ENCODE data around the gene DHX8. TPM values are rescaled to one million over a fixed set of nuclear protein-coding genes. Genes with fewer than 3 reads are reported as not detected.

Gene DHX8
- total and polyA plus RNA-seq, 2 of the 8 experiments (the other 6 are each of a cell fraction or from before 2014, with no cell fraction given), result 30.5 to 59.4 TPM

GRCh38 chr17:43536236-43536992 lies 52.6 kb downstream of the DHX8 start:
- CTCF ChIA-PET (ENCODE audit: partially characterized antibody), result interaction anchor here (0.6 to 2.0 kb wide), 6 partner anchors 16 to 137 kb away, joined by 3 to 9 read pairs (median 4); no protein-coding TSS in a partner anchor
- no peak overlapping the region for H3K56ac ChIP-seq (replicated peaks; ENCODE audit: insufficient read length, low read depth, low read length)
- peak overlapping the region; percentile 29; the same call in 1 of the 2 replicates for H2BK15ac ChIP-seq (ENCODE audit: low read length)
- H3K79me2 ChIP-seq (ENCODE audit: control insufficient read depth in 1 of 2, insufficient read depth in 2 of 2, low read length in 2 of 2), result peaks cover 3 to 32% of the 10 kb centered on the region in 2 experiments; a peak in 3 of 4 replicates
- no peak overlapping the region for H3K23ac ChIP-seq (ENCODE audit: insufficient read length)
- no peak overlapping the region for H3K9ac ChIP-seq (replicated peaks in 1 of 4; ENCODE audit: extremely low read depth in 1 of 4, low read depth in 3 of 4, low read length in 3 of 4)
- no peak overlapping the region for H3K4ac ChIP-seq (replicated peaks; ENCODE audit: insufficient read length, low read depth, low read length)
- no peak overlapping the region for H4K91ac ChIP-seq (replicated peaks; ENCODE audit: insufficient read length, low read length)
- peaks cover 11 to 26% (median 12%) of the 10 kb centered on the region in 4 experiments for H3K4me1 ChIP-seq (replicated peaks in 1 of 4; ENCODE audit: control insufficient read depth in 3 of 4, insufficient read depth in 4 of 4, low read length in 3 of 4)
- H4K5ac ChIP-seq (ENCODE audit: insufficient read length, low read depth, low read length), result no peak overlapping the region
- H3K79me1 ChIP-seq (ENCODE audit: low read depth, low read length), result no peaks in the 10 kb centered on the region; the same call in none of the 2 replicates
- H2BK5ac ChIP-seq (ENCODE audit: low read depth, low read length), result peak overlapping the region; percentile 35; the same call in 1 of the 2 replicates
- no peaks in the 10 kb centered on the region for H3K27me3 ChIP-seq (replicated peaks in 1 of 4; ENCODE audit: control insufficient read depth in 3 of 4, extremely low read depth in 1 of 4, insufficient read depth in 3 of 4, low read length in 3 of 4)
- no peak overlapping the region for H2AK5ac ChIP-seq (ENCODE audit: low read depth, low read length)
- no peak overlapping the region for H2AFZ ChIP-seq (ENCODE audit: low read length)
- no peak overlapping the region for H2BK20ac ChIP-seq (ENCODE audit: low read length)
- no peak overlapping the region for H3K4me3 ChIP-seq (ENCODE audit: extremely low read depth in 1 of 4, insufficient read depth in 2 of 4, low read depth in 3 of 4, low read length in 4 of 4)
- H3K27ac ChIP-seq (ENCODE audit: low read depth, low read length), result no peak overlapping the region
- no peak overlapping the region for H3K14ac ChIP-seq (ENCODE audit: insufficient read length)
- FAIRE-seq, result no peak
- DNase-seq (ENCODE audit: low read depth in 1 of 2, low spot score in 2 of 2), result no peak
- no peak for TF ChIP-seq GABPA (IDR thresholded peaks at IDR 0.05; ENCODE audit: borderline replicate concordance, insufficient read depth, low read length)
- peak; percentile 79; the same call in 1 of the 2 replicates for TF ChIP-seq FOSL1 (IDR thresholded peaks at IDR 0.05; ENCODE audit: insufficient read depth, low read depth, low read length)
- H3K9me3 ChIP-seq (ENCODE audit: insufficient read depth in 2 of 2, low read depth in 1 of 2, low read length in 1 of 2), result no peaks in the 10 kb centered on the region
- no peaks in the 10 kb centered on the region for H3K23me2 ChIP-seq (ENCODE audit: low read depth, low read length)
- no peak overlapping the region for H2BK12ac ChIP-seq (ENCODE audit: low read depth, low read length)
- H3K4me2 ChIP-seq (ENCODE audit: insufficient read depth in 1 of 2, low read depth in 2 of 2, low read length in 2 of 2), result no peak overlapping the region
- 75% methylated on average over 6 of the region's 6 CpGs; no CpG with 5 or more reads in 1 of the 2 experiments for WGBS, 2 experiments (ENCODE audit: extremely low coverage in 1 of 2, insufficient coverage in 1 of 2, insufficient read length in 1 of 2, insufficient replicate concordance in 2 of 2, low coverage in 1 of 2, low lambda C conversion rate in 2 of 2, missing lambda C conversion rate in 1 of 2)
- H4K20me1 ChIP-seq (replicated peaks in 1 of 2; ENCODE audit: control insufficient read depth in 1 of 2, insufficient read depth in 2 of 2, low read length in 2 of 2), result peaks cover 2 to 10% of the 10 kb centered on the region in 2 experiments
- no peak overlapping the region for H4K8ac ChIP-seq (ENCODE audit: extremely low read depth, insufficient read depth, low read length)
- no peak overlapping the region; the same call in 1 of the 2 replicates for H3K18ac ChIP-seq (ENCODE audit: extremely low read depth, low read length)
- POLR2A ChIA-PET (ENCODE audit: partially characterized antibody), result interaction anchor here (0.6 to 12.8 kb wide), 9 partner anchors 8 to 533 kb away, joined by 3 to 345 read pairs (median 4); partner anchors contain the start of gene ETV4
- H3K36me3 ChIP-seq (ENCODE audit: control insufficient read depth in 2 of 4, insufficient read depth in 4 of 4, low read length in 3 of 4), result peaks cover 2 to 7% (median 4%) of the 10 kb centered on the region in 4 experiments; a peak in 3 of 8 replicates
- H2BK120ac ChIP-seq (replicated peaks; ENCODE audit: low read depth, low read length), result no peak overlapping the region

Measured in H1 (cell line).